Activated naive CD8-positive, alpha-beta T cell treated with anti-CD3 and anti-CD28 coated beads, Interleukin-2, amount 50 U/mL, for 16 hours (primary cell): Measurements from ENCODE around the gene ASPG.
"Not testable (repeated sequence)": the region's sequence is repeated elsewhere in the genome, so short reads cannot be mapped to it uniquely, and the experiment has no call there.

Experiments used
- DNase-seq: peaks from one replicate; pipeline ENCODE4 v3.0.0-alpha.2; 2020; ENCODE audit warnings: low read depth, low spot score

The ASPG gene

DNA sequence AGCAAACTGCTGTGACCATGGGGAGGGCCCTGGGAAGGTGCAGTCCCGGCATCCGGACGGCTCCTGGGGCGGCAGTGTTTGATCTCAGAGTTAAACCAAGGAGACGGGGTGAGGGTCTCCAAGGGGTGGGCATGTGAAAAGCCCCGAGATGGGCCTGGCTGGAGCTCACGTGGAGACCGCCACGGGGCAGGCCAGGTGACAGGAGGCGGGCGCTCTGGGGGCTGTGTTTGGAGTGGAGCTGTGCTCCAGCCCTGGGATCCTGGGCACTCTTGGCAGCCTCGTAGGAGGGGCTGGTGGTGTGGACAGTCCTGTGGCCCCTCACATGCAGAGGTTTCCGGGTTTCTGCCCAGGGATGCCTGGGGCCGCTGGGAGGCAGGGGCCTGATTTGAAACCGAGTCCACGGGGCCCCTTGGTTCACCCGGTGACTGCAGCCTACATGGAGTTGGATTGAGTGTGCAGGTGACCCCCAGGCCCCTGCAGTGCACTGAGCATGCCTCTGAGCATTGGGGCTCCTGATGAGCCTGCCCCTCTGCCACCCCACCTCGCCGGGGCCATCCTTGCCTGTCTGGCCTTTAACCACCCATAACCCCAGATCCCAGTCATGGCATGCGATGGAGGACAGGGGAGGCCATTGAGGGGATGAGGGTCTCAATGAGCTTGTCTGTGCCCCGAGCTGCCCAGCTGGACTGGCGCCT lies 61.3 kb downstream of the ASPG start:
- no peak for DNase-seq

DNA sequence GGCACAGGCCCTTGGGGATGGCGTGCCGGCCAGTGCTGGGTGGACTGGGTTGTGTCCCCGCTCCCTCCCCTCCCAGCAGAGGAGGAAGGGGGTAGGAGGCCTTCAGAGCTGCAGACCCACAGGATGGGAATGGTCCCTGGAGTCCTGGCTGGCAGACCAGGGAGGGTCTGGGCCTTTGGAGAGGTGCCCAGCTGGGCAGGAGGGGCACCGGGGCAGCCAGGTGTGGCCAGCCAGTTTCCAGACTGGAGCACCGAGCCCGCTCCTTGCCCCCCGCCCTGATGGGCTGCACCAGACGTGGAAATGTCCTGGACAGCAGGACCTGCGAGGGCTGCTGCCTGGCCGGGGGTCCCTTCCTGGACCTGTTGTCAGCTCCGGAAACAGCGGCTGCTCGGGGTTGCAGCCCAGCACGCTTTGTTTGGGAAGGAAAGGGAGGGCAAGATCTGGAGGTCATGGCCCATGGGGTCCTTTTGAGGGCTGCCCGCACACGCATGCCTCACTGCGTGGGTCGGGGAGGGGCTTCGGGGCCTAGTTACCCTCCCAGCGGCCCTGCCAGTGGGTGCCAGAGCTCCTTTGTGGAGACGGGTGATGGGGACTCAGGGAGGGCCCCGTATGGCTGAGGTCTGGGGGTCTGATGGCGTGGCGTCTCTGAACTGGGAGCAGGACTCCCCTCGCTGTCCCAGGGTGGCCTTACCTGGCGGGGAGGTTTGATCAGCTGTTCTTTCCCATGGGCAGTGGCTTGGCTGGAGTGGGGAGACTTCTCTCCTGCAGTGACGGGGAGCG lies 62.0 kb downstream of the ASPG start:
- no peak for DNase-seq

DNA sequence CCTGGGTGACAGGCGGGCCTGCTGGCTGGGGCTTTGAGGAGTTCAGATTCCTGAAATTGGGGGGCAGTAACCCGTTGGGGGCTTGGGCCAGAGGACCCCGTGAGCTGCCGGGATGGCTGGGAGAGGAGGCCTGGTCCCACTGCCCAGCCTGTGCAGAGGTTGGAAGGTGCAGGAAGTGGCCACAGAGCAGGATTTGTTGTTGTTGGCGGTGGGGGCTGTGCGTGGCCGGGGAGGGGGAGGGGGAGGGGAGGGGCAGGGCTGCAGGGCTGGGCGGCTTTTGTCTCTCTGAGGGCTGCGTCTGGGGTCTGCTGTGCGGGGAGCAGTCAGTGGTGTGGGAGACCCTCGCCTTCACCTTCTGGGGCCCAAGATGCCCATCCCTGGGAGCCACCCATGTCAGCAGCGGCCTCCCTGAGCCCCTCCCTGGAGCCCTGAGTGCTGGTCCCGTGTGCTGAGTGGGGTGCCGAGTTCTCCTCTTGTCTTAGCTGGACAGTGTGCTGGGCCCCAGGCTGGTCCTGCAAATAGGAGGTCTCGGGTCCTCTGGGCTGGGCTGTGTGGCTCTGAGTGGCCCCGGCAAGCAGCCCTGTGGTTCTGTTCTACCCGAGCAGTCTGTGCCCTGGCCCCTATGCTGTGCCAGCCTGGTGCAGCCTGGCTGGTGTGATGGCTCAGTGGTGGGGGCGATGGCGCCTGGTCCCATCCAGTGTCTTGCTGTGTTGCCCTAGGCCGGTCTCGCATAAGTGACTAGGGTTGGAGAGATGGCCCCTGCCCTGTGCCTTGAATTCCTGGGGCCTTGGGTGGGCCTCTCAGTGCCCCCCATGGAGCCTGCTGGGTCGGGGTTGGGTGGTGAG lies 63.2 kb downstream of the ASPG start:
- DNase-seq = no peak

DNA sequence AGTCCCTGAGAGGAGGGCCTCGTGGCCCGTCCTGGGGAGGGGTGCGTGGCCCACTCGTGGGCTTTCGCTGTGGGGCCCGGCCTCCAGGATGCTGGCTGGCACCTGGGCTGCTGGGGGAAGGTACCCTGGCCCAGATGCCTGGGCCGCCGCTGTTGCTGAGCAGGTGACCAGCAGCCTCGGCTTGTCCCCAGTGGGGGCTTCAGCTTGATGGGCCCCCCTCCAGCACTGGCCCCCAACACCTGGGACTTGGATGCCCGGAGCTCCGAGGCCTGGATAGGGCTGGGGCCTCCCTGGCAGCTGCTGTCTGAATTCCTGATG lies 63.7 kb downstream of the ASPG start:
- no peak for DNase-seq

DNA sequence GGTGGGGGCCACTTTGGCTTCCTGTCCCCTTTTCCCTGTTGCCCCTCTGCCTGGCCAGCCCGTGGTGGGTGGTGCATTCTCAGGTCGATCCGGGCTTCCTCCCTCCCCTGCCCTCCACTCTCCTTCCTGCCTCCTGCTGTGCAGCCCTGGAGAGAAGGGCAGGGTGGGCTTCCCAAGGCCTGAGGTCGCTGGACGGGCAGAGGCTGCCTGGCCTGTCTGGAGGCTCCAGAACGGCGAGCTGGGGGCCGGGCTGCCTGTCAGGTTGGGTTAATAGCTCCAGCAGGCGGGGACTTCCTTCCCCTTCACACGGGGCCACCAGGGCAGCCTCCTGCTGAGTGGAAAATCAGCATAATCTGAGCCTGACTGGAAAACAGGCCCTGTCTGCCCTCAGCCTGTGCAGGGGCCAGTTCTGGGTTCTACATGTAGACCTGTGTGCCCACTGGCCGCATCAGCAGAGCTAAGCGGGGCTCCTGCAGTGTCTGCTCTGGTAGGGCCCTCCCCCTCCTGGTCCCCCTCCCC lies 64.2 kb downstream of the ASPG start:
- no peak for DNase-seq

DNA sequence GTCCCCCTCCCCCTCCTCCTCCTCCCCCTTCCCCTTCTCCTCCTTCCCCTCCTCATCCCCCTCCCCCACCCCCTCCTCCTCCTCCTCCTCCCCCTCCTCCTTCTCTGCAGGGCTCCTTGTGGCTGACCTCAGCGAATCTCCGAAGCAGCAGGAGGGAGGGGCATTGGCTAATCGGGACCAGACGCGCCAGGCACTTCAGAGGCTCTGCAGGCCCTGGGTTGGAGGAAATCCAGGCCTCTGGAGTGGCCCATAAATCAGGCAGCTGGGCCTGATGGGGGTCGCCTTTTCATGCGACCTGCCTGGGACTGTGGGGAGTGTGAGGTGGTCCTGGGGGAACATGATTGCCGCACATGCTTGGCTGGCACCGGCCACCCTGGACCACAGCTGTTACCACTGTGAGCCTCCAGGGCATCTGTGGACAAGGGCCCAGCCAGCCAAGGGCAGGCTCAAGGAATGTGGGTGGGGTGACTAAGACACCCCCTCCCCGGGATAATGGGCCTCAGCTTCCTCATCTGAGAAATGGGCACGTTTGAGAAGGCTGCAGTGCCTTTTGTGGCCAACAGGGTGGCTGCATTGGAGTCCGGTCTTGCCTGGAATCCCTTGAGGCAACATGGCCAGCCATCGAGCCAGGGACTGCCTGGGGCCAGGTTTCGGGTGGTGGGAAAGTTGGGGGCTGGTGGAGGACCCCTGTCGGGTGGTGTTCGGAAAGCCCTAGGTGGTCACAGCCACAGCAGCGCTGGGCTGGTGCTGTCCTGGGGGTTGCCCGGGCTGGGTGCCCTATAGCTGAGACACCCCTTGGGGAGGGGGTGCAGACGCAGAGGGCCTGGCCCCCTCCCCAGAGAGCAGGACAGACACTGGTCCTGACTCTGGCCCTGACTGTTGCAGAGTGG lies 64.9 kb downstream of the ASPG start:
- no peak for DNase-seq

DNA sequence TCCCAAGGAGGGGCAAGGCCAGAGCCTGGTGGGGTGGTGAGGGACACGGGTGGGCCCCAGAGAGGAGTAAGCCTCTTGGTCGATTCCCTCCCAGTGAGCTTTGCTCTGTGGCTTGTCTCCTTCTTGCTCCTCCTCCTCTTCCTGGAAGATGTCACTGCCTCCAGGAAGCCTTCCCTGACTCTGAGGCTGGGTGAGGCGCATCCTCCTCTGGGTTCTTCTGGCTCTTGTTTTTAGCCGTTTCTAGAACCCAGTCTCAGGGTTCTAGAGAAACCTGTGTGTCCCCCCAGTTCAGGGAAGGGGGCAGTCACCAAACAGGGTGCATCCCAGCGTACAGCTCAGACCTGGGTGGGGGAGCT lies 65.5 kb downstream of the ASPG start:
- DNase-seq = no peak

DNA sequence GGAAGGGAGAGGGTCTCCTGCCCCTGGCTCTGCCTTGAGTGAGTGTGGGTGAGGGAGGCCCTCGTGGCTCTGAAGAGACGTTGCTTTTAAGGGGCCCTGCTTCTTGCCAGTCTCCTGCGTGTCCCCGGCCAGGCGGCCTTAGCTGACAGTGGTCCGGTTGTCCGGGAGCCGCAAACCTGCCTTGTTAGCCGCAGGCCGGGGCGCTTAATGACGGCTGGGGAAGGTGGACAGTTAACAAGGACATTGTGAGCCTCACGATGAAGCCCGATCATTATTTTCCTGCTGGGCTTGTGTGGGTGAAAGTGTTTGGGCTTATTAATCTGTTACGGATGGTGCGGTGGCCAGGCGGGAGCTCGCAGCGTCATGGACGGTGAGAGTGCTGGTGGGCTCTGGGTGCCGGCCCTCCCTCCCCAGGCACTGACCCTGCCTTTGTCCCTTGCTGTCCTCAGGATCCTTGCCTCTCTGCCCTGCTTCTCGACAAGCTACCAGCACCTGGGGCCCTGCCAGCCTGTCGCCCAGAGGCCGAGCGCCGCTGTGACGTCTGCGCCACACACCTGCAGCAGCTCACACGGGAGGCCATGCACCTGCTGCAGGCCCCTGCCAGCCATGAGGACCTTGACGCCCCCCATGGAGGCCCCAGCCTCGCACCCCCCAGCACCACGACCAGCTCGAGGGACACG lies 66.2 kb downstream of the ASPG start:
- DNase-seq = no peak

DNA sequence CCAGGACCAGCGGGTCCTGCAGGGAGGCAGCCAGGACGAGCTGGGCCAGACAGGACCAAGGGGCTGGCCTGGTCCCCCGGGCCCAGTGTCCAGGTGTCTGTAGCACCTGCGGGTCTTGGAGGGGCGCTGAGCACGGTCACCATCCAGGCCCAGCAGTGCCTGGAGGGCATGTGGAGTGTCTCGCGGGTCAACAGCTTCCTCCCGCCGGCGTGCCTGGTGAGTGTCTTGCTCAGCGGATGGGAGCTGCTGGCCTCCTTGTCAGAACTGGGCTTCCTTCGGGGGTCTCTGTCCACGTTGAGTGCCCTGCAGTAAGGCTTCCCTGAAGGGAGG lies 66.7 kb downstream of the ASPG start:
- no peak for DNase-seq

DNA sequence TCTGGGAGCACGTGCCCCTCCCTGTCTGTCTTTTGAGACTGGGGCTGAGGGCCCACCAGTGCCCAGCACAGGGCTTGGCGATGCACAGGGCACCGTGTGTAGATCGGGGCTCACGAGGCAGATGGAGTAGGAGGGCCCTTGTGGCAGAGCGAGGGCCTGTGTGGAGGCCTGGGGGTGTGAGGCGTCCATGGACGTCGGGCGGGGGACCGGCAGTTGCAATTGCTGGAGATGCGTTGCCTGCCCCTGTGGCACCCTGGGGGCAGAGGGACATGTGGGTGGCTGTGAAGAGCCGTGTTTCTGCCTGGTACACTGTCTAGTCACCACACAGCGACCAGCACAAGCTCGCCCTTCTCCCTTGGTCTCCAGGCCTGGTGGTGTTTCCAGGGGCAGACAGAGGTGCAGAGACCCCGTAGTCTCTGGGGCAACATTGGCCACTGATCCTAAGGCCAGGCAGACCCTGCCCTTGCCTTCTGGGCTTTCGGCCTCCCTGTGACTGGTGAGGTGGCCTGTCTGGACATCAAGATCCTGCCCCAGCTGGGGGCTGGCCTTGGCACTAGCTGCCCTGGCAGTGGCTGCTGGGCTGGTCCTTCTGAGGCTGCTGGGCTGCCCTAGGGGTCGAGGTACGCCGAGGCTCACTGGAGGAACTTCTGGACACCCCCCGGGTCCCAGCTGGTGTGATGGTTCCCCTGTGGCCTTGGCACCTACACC lies 67.3 kb downstream of the ASPG start:
- no peak for DNase-seq

DNA sequence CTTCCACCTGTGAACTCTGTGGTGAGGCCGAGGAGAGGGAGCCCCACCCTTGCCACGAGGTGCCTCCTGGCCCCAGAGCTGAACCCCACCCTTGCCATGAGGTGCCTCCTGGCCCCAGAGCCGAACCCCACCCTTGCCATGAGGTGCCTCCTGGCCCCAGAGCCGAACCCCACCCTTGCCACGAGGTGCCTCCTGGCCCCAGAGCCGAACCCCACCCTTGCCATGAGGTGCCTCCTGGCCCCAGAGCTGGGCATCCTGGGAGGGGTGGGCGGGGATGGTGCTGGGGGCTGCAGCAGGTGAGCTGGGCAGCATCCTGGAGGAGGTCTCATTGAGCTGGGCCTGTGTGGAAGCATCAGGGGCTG lies 67.9 kb downstream of the ASPG start:
- not testable (repeated sequence) for DNase-seq

DNA sequence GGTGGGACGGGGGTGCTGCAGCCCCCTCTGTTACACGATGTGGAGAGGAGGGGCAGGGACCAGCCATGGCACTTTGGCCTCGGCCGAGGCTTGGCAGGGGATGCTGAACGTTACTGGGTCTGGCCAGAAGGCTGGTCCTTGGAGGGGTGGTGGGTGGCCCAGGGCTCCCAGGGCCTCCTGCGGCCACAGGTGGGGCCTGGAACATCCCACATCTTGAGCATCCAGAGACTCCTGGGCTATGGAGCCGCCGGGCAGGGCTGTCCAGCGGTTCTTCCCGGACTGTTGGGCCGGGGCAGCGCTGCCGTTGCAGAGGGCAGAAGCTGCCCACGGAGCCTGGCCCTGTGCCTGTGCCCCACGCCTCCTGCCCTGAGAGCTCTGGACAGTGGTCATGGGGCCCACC lies 68.7 kb downstream of the ASPG start:
- no peak for DNase-seq

DNA sequence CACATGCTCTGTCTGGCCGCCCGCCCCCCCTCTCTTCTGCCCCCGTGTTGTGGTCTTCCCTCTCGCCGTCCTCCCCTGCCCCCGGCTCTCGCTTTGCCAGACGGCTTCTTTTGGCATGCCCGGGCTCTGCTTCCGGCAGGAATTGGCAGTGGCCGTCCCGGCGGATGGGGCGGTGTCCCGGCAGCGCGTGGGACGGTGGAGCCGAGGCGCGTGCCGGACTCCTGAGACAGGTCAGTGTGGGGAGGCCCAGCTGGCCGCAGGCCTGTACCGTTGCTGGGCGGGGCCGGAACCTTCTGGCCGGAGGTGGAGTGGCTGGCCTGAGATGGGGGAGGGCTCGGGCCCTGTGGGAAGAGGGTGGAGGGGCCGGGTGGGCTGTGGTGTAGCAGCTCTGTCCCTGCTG lies 70.0 kb downstream of the ASPG start:
- DNase-seq = no peak

DNA sequence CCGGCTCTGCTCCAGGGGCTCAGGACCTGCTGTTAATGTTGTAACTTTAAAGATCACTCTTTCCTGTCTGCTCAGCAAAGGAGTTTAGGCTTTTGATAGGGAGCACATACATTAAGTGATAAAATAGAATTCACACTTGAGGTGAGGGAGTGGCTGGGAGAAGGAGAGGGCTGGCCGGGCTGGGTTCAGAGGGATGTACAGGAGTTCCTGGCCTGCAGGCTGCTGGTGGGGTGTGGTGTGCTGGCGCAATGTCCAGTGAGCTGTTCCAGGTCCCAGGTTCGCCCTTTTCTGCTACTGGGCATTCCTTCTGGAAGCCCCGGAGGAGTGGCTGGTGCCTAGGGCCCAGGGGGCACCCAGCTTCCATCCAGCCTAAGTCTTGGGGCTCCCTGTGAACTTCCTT lies 70.6 kb downstream of the ASPG start:
- no peak for DNase-seq

DNA sequence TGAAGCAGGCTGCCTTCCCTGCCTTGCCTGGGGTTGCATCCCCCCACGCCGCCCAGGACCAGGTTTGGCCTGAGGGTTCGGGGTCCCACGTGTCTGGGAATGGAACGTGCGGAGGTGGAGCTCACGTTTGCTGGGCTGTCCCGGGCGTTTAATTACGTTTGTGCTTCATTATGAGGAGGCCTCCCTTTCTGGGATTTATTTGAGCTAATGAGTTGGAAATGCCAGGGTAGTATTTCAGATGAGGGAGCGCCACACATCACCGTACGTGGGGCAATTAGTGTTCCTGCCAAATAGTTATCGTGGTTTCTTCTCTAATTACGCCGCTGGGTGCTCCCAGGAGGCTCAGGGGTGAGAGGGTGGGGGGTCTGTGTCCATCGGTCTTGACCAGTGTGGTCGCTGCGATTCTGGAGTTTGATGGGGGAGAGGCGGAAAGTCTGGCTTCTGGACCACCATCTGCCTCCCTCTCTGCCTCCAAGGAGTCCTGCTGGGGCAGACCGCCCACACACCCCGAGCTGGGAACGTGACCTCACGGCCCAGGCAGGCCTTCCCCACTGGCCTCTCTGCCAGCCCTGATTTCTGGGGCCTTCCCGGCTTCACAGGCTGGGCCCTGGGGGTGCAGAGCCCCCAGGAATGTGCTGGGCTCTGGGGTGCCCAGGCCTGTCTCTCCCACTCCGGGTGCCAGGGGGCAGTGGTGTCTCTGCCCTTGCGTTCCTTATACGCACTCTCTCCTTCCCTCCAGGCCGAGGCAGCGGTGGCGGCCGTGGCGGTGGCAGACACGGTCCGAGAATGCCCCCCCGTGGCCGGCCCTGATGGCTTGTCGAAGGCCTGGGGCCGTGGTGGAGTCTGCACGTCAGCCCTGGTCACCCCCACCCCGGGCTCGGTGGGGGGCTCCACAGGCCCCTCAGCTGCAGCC lies 71.8 kb downstream of the ASPG start:
- no peak for DNase-seq

DNA sequence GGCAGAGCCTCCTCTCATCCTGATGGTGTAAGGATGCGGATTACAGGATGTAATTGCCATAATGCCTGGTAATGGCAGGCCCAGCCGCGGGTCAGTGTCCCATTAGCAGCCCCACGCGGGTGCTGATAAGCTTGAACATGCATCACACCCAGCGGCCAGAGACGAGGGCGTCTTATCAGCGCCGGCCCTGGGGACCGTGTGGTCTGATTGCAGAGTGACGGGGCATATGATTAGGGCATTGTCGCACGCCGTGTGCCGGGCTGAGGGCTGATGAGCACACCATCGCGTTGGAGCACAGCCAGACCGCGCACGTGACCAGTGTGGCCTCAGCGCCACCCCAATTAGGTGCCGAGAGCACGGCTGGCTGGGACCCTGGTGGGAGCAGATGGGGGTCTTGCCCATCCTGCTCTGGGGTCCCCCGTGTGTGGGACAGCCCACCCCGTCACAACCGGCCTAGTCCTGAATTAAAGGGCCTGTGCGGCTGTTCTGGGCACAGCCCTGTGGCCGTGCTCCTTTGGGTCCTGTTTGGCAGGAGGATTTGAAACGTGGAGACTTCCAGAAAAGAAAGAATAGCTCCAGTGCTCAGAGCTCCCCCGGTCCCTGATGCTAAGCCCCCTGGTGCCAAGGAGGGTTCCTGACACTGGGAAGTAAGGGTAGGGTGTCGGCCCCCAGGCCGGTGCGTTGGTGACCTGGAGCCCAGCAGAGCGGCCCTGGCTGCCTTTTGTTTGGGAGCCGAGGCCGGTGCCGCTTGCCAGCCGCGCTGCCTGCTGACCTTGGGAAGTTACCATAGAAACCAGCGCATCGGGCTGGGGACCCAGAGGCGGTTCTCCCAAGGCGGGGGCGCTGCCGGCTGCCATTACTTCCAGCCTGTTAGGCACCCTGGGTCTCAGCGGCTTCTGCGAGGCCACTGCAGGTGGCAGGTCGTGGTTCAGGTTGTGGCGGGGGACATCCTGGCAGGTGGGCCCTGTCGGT lies 73.6 kb downstream of the ASPG start:
- no peak for DNase-seq

DNA sequence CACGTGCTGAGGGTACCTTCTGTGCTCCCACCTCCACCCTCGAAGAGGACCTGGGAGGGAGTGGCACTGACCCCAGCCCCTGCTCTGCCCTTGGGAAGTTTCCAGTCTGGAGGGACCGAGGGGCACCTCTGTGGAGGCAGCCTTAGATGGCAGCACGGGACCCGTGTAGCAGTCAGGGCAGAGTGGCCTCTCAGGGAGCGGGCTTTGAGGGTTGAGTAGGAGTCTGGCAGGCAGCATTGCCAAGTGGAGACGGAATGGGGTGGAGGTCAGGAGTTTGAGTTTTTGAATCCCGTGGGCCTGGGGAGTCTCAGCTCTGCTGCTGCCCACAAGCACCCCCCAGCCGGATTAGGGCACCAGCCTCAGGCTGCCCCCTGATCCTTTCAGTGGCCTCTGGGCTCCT lies 74.5 kb downstream of the ASPG start:
- no peak for DNase-seq
